DND-41 (cell line): Measurements from ENCODE around the gene GEMIN7.
A peak's percentile ranks its signal among the peaks of the same experiment; 100 is the strongest.

Experiments
- ATAC-seq: fragments of 200-7000 bp; cut with Tn5 transposase; 3 replicates; pipeline ENCODE4 v1.9.1; 2021; ENCODE audit warnings: low read depth; ENCODE audit not compliant: insufficient read depth
- DNase-seq: peaks from one replicate; pipeline ENCODE4 v3.0.0-alpha.2; 2020
- H2AFZ ChIP-seq: 2 replicates; pipeline ENCODE4 v1.6.0; 2012; ENCODE audit warnings: low read depth, low read length
- H3K27ac ChIP-seq: 2 replicates; pipeline ENCODE4 v1.5.1; 2012; ENCODE audit warnings: low read length, inconsistent platforms
- H3K27me3 ChIP-seq: fragments of 200-600 bp; sonication (generic); 2 replicates; pipeline ENCODE4 v1.6.0; 2012; ENCODE audit warnings: low read length, mild to moderate bottlenecking, inconsistent platforms; ENCODE audit not compliant: insufficient read depth, poor library complexity
- H3K36me3 ChIP-seq: 2 replicates; pipeline ENCODE4 v1.5.1; 2012; ENCODE audit warnings: low read length, inconsistent platforms; ENCODE audit not compliant: insufficient read depth
- H3K4me1 ChIP-seq: 2 replicates; pipeline ENCODE4 v1.5.1; 2012; ENCODE audit warnings: mild to moderate bottlenecking, low read length; ENCODE audit not compliant: insufficient read depth
- H3K4me2 ChIP-seq: 2 replicates; pipeline ENCODE4 v1.6.0; 2012; ENCODE audit warnings: mild to moderate bottlenecking, moderate library complexity, low read length, inconsistent platforms; ENCODE audit not compliant: insufficient read depth
- H3K4me3 ChIP-seq, 2 experiments: fragments of 200-600 bp in 1 of 2; shearing (Covaris generic) in 1 of 2; 2 replicates each; pipeline ENCODE4 v1.5.1; 2012 to 2016; ENCODE audit warnings: inconsistent platforms in 2 of 2, low read length in 2 of 2, mild to moderate bottlenecking in 2 of 2, low read depth in 1 of 2, moderate library complexity in 1 of 2
- H3K79me2 ChIP-seq: 2 replicates; pipeline ENCODE4 v1.6.0; 2012; ENCODE audit warnings: low read length, inconsistent platforms; ENCODE audit not compliant: insufficient read depth
- H3K9ac ChIP-seq: 2 replicates; pipeline ENCODE4 v1.6.0; 2012; ENCODE audit warnings: low read depth, mild to moderate bottlenecking, inconsistent platforms, low read length, moderate library complexity
- H3K9me3 ChIP-seq: 2 replicates; pipeline ENCODE4 v1.5.1; 2012; ENCODE audit warnings: low read length, moderate library complexity, mild to moderate bottlenecking, inconsistent platforms; ENCODE audit not compliant: insufficient read depth, severe bottlenecking
- H4K20me1 ChIP-seq: 2 replicates; pipeline ENCODE4 v1.6.0; 2012; ENCODE audit warnings: low read length; ENCODE audit not compliant: insufficient read depth
- EZH2 ChIP-seq: IDR thresholded peaks from 3 replicates; pipeline ENCODE4 v1.6.1; 2012; ENCODE audit warnings: borderline replicate concordance, low read depth, mild to moderate bottlenecking, moderate library complexity, low read length, inconsistent platforms; ENCODE audit not compliant: severe bottlenecking
- TF ChIP-seq, protein P1 (sequence below): IDR thresholded peaks from 2 replicates; pipeline ENCODE4 v1.5.1; 2012; ENCODE audit warnings: borderline replicate concordance, low read length, moderate library complexity, mild to moderate bottlenecking; ENCODE audit not compliant: poor library complexity, severe bottlenecking; ENCODE audit errors: extremely low read depth

GEMIN7 gene

DNA sequence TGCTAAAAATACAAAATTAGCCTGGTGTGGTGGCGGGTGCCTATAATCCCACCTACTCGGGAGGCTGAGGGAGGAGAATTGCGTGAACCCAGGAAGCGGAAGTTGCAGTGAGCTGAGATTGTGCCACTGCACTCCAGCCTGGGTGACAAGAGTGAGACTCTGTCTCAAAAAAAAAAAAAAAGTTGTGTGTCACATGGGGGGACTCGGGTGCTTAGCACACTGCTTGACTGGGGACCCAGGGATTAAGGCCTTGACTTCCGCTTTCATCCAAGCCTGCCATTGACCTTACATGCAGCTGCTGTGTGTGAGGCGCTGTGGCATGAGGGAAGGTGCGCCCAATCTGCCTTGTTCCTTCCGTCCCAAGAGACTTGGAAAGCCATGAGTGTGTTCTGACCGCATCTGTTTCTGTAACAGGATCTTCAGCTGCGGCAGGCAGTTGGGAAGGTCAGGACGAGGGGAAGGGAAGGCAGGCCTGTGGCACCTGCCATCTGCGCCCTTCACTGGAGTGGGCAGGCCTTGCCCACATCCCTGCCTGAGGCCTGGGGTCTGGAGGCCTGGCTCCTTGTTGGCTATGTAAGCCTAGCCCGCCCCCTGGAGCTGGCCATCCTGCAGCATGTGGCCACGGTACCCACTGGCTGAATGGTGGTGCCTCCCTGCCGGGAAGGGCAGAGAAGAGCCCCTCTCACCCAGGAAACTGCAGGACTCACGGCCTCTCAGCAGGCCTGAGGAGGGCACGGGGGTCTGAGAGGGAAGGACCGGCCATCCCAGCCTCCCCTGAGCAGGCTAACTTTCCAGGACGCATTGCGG lies 37.0 kb downstream of the GEMIN7 start:
- H3K36me3 ChIP-seq: 0 out of 2 replicates have a peak, but pooled peaks cover 3% of the 10 kb centered on the region
- TF ChIP-seq EZH2: no peak
- TF ChIP-seq, protein P1, sequence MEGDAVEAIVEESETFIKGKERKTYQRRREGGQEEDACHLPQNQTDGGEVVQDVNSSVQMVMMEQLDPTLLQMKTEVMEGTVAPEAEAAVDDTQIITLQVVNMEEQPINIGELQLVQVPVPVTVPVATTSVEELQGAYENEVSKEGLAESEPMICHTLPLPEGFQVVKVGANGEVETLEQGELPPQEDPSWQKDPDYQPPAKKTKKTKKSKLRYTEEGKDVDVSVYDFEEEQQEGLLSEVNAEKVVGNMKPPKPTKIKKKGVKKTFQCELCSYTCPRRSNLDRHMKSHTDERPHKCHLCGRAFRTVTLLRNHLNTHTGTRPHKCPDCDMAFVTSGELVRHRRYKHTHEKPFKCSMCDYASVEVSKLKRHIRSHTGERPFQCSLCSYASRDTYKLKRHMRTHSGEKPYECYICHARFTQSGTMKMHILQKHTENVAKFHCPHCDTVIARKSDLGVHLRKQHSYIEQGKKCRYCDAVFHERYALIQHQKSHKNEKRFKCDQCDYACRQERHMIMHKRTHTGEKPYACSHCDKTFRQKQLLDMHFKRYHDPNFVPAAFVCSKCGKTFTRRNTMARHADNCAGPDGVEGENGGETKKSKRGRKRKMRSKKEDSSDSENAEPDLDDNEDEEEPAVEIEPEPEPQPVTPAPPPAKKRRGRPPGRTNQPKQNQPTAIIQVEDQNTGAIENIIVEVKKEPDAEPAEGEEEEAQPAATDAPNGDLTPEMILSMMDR: no peak
- DNase-seq (no peak), ATAC-seq (no peak)
- no peak overlapping the region for H3K4me3 ChIP-seq
- H3K4me1 ChIP-seq: peaks cover 32% of the 10 kb centered on the region
- H3K9ac ChIP-seq: no peak overlapping the region
- peaks cover 88% of the 10 kb centered on the region for H3K79me2 ChIP-seq
- H3K27me3 ChIP-seq: no peaks in the 10 kb centered on the region
- H3K27ac ChIP-seq: peak overlapping the region; percentile 57
- H3K9me3 ChIP-seq: no peaks in the 10 kb centered on the region
- peaks cover 86% of the 10 kb centered on the region for H4K20me1 ChIP-seq
- peak overlapping the region; percentile 41 for H3K4me2 ChIP-seq
- H2AFZ ChIP-seq: no peak overlapping the region

DNA sequence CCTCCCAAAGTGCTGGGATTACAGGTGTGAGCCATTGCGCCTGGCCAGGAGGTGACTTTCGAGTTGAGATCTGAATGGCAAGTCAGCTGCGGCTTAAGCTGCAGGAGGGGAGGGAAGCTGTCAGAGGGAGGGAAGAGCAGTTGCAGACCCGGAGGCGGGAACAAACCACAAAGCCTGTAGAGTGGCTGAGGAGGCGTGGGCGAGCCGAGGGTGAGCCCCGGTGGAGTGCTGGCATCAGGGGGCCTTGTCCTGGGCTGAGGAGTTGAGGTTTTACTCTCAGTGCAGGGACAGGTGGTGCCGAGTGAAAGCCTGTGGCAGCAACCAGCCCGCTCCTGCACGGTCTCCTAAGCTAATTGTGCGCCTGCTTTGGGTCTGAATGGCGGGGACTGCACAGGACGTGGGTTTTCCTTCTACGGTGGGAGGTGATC lies 38.1 kb downstream of the GEMIN7 start:
- peak; percentile 88 for DNase-seq
- peaks cover 89% of the 10 kb centered on the region for H3K79me2 ChIP-seq

DNA sequence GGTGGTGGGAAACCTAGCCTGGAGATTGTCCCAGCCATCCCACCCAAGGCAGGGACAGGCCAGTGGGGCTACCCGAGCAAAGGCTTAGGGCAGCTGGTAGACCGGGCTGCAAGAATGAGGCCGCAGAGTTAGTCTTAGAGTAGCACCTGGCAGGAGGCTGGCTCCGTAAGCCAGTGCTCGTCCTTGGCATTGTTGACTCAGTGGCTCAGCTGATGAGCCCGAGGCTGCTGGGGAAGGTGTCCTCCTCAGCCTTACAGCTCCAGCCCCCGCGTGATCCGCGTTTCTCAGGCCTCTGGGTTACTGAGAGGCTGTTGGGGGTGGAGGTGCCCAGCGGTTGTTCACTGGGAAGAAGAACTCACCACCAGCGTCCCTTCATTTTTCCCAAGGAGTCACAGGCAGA lies 38.6 kb downstream of the GEMIN7 start:
- 0 out of 2 replicates have a peak, but pooled peaks cover 3% of the 10 kb centered on the region for H3K36me3 ChIP-seq
- H2AFZ ChIP-seq: no peak overlapping the region
- peaks cover 89% of the 10 kb centered on the region for H4K20me1 ChIP-seq
- peak overlapping the region; percentile 41 for H3K4me2 ChIP-seq
- H3K27me3 ChIP-seq: no peaks in the 10 kb centered on the region
- no peak for DNase-seq
- peak overlapping the region; percentile 22; the same call in 1 of the 2 replicates for H3K9ac ChIP-seq
- peaks cover 89% of the 10 kb centered on the region for H3K79me2 ChIP-seq
- H3K4me3 ChIP-seq: no peak overlapping the region
- TF ChIP-seq EZH2: no peak
- TF ChIP-seq, protein P1: no peak
- H3K4me1 ChIP-seq: peaks cover 32% of the 10 kb centered on the region
- ATAC-seq: no peak
- H3K9me3 ChIP-seq: no peaks in the 10 kb centered on the region
- peak overlapping the region; percentile 74 for H3K27ac ChIP-seq

More for the DNA sequence above, 38.1 kb downstream of the GEMIN7 start:
- H3K9ac ChIP-seq: peak overlapping the region; percentile 22; the same call in 1 of the 2 replicates
- 0 out of 2 replicates have a peak, but pooled peaks cover 3% of the 10 kb centered on the region for H3K36me3 ChIP-seq
- no peaks in the 10 kb centered on the region for H3K9me3 ChIP-seq
- ATAC-seq: peak; percentile 98
- no peaks in the 10 kb centered on the region for H3K27me3 ChIP-seq
- peaks cover 32% of the 10 kb centered on the region for H3K4me1 ChIP-seq
- H2AFZ ChIP-seq: no peak overlapping the region
- H3K27ac ChIP-seq: peak overlapping the region; percentile 74
- TF ChIP-seq EZH2: no peak
- TF ChIP-seq, protein P1: no peak
- peak overlapping the region; percentile 41 for H3K4me2 ChIP-seq
- no peak overlapping the region for H3K4me3 ChIP-seq
- H4K20me1 ChIP-seq: peaks cover 89% of the 10 kb centered on the region
